ENCODE measurements around the gene RAB6B. TPM values are rescaled to one million over a fixed set of nuclear protein-coding genes. Genes with fewer than 3 reads are reported as not detected.

The RAB6B gene
- total and polyA plus RNA-seq, 8 donors, result 1.6 to 9.2 (median 3.9) TPM

DNA sequence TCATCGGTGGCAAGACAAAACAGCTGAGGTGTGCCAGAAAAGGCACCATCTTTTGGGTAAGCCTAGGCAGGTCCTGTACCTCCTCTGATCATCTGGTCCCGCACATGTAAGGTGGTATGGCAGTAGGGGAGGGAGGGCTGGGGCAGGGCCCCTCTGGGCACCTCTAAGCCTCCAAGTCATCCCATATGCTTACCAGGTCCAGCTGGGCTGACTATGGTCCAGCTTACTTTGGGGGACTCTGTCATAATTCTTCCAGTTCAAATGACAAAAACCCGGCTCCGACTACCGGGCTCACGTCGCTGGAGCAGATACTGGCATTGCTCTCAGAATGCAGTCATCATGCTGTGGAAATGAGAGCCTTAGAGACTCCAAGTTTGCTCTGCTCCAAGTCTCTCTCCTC is 1.9 kb upstream of the RAB6B start:
- Histone ChIP-seq H3K27ac (no peak overlapping the region), H3K4me1 (peaks cover 0 to 4% (median 0%) of the 10 kb centered on the region in 3 donors), H3K36me3 (no peaks in the 10 kb centered on the region), H3K9me3 (no peaks in the 10 kb centered on the region), H3K27me3 (no peaks in the 10 kb centered on the region), H3K4me3 (no peak overlapping the region)
- ATAC-seq, result no peak
- intact Hi-C loops (cut with DNase I), result no loop called here
- DNase-seq, result no peak
- TF ChIP-seq, protein P1, sequence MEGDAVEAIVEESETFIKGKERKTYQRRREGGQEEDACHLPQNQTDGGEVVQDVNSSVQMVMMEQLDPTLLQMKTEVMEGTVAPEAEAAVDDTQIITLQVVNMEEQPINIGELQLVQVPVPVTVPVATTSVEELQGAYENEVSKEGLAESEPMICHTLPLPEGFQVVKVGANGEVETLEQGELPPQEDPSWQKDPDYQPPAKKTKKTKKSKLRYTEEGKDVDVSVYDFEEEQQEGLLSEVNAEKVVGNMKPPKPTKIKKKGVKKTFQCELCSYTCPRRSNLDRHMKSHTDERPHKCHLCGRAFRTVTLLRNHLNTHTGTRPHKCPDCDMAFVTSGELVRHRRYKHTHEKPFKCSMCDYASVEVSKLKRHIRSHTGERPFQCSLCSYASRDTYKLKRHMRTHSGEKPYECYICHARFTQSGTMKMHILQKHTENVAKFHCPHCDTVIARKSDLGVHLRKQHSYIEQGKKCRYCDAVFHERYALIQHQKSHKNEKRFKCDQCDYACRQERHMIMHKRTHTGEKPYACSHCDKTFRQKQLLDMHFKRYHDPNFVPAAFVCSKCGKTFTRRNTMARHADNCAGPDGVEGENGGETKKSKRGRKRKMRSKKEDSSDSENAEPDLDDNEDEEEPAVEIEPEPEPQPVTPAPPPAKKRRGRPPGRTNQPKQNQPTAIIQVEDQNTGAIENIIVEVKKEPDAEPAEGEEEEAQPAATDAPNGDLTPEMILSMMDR (IDR thresholded peaks at IDR 0.05), result no peak
- FAIRE-seq, result no peak
- 68 to 76% methylated on average over 7 of the region's 7 CpGs for WGBS, 2 donors

DNA sequence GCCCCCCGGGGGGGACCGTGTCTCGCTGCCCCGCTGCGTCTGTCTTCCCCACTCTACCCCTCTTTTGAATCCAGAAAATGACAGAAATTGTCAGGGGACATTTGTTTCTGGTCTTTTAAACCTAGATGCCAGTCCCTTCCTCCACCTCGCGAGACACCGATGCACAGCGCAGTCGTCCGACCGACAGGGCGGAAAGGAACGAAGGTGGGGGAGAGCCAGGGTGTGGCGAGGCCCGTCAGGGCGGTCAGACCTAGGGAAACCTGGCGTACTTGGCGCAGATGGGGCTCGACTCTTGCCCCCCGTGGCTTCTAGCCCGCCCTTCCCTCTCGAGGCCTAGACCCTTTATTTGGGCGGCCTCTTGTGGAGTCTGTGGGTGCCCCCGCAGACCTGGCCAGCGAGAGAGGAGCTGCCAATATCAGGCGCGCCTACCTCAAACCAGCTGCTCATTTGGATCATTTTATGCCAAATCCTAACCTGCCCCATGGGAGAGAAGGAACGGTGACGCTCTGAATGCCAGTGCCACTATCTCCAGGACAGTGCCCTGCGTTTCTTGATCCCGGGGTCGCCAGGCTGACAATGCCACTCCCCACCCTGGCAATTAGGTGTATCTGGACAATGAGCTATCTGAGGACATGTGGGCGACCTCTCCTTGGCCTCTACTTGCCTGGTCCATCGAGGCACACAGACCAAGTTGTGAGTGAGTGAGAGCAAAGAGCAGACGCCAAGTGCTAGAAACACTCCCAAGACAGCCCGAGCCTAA is 500 bp upstream of the RAB6B start:
- Histone ChIP-seq H3K27ac (no peak overlapping the region), H3K36me3 (no peaks in the 10 kb centered on the region), H3K27me3 (no peaks in the 10 kb centered on the region), H3K4me1 (peaks cover 0 to 4% (median 0%) of the 10 kb centered on the region in 3 donors), H3K4me3 (peak overlapping the region; percentile 57 to 74 (median 66)), H3K9me3 (no peaks in the 10 kb centered on the region)
- intact Hi-C loops (cut with DNase I), result no loop called here
- no peak for FAIRE-seq
- peak in 3 of 4 donors; percentile 33 to 43 (median 35) for ATAC-seq
- WGBS, 2 donors, result 16 to 22% methylated on average over 35 to 37 of the region's 37 CpGs
- TF ChIP-seq, protein P1 (IDR thresholded peaks at IDR 0.05), result no peak
- DNase-seq, result peak in 1 of 6 donors; percentile 39

DNA sequence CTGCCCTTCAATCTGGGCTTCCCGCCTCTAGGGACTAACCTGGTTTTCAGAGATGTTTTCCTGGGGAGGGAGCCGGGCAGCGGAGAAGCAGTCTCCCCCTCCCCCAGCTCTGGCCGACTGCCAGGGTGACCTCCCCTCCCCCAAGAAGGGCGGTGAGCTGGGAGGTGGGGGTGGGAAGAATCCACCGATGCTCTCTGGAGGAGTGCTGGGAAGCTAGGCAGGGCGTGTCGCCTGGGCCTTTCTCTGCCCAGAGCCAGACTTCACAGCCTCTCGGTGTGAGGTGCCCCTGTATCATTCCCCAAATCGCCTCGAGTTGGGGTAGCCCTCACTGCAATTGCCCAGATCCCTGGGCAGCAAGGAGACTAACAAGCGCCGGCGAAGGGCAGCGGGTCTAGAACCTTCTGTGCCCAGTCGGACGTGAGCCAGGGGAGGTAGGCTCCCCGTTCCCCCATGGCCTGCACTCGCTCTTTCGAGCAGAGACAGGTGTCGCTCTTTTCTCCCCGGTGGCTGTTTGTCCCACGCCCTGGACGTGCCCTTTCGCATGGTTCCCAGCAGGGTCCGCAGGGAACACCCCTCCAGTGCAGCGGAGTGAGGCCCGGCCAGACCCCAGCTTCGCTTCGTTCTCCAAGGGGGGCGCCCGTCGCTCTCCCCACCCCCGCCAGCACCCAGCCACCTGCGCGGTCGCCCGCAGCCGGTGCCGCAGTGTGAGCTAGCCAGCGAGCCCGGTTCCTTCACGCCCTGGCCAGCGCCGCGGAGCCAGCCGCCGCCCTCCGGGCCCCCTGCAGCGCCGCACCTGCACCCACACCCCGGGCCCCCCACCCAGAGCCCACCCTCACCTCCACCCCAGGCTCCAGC is 1.1 kb downstream of the RAB6B start:
- peaks cover 0 to 4% (median 0%) of the 10 kb centered on the region in 3 donors for H3K4me1 ChIP-seq
- TF ChIP-seq, protein P1 (IDR thresholded peaks at IDR 0.05), result no peak
- ATAC-seq (peak; percentile 47 to 67 (median 63)), DNase-seq (peak in 4 of 6 donors; percentile 20 to 78 (median 59)), FAIRE-seq (no peak)
- no peaks in the 10 kb centered on the region for H3K9me3 ChIP-seq
- no peaks in the 10 kb centered on the region for H3K36me3 ChIP-seq
- peak overlapping the region; percentile 57 to 74 (median 66) for H3K4me3 ChIP-seq
- no peak overlapping the region for H3K27ac ChIP-seq
- intact Hi-C loops (cut with DNase I), result no loop called here
- WGBS, 2 donors, result 12 to 29% methylated on average over 26 to 52 of the region's 52 CpGs
- H3K27me3 ChIP-seq, result no peaks in the 10 kb centered on the region

DNA sequence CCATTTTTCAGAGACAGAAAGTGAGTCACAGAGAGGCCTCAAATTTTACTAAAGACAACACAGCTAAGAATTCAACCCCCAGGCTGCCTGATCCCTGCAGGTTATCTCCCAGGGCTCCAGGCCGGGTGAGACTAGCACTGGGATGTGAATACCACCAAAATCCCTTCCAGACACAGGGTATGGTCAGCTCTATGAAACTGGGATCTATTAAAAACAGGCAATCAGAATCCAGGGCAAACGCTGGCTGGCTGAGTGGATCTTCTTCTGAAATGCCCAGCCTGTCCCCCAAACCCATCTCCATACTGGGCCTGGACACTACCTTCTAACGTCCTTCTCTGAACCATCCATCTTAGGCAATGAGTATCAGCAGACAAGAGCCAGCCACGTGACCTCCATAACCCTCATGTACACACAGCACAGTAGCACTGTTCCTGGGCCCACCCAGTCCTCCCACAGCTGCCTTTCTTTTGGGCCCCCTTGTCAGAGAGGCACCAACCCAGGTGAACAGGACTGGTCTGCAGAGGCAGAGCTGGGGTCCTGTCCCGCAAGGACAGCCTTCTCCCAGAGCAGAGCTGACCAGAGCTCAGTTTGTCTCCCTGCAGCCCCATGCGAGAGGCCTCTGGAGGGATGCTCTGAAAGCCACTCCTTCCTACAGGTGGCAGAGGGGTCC is 1.9 kb downstream of the RAB6B start:
- WGBS, 2 donors, result 82 to 95% methylated on average over 6 of the region's 6 CpGs
- intact Hi-C loops (cut with DNase I), result no loop called here

More for the DNA sequence above, 1.9 kb downstream of the RAB6B start:
- TF ChIP-seq, protein P1 (IDR thresholded peaks at IDR 0.05), result no peak
- no peak overlapping the region for H3K4me3 ChIP-seq
- H3K9me3 ChIP-seq, result no peaks in the 10 kb centered on the region
- H3K27me3 ChIP-seq, result no peaks in the 10 kb centered on the region
- no peaks in the 10 kb centered on the region for H3K36me3 ChIP-seq
- DNase-seq (no peak), ATAC-seq (no peak), FAIRE-seq (no peak)
- H3K27ac ChIP-seq, result no peak overlapping the region
- H3K4me1 ChIP-seq, result peaks cover 0 to 4% (median 0%) of the 10 kb centered on the region in 3 donors
